ENCODE results near the gene WDFY4.

DNA sequence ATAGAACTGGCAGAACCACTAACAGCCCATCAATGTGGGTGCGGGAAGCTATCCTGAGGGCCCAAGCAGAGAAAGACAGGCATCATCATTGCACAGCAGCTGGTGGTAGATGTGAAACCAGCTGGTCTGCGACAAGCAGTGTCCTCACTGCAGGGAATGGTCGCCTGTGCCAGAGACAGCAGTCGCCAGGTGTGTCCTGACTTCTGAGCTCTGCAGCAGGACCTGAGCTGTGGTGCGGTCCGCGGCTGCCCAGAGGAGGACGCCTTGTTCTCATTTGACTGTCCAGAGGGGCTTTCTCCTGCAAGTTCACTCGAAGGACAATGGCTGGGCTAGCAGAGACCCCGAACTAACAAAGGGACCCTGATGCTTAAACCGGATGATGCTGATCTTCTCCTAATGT, 157.6 kb downstream of the WDFY4 start:
- TF ChIP-seq, protein P1, sequence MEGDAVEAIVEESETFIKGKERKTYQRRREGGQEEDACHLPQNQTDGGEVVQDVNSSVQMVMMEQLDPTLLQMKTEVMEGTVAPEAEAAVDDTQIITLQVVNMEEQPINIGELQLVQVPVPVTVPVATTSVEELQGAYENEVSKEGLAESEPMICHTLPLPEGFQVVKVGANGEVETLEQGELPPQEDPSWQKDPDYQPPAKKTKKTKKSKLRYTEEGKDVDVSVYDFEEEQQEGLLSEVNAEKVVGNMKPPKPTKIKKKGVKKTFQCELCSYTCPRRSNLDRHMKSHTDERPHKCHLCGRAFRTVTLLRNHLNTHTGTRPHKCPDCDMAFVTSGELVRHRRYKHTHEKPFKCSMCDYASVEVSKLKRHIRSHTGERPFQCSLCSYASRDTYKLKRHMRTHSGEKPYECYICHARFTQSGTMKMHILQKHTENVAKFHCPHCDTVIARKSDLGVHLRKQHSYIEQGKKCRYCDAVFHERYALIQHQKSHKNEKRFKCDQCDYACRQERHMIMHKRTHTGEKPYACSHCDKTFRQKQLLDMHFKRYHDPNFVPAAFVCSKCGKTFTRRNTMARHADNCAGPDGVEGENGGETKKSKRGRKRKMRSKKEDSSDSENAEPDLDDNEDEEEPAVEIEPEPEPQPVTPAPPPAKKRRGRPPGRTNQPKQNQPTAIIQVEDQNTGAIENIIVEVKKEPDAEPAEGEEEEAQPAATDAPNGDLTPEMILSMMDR (conservative IDR thresholded peaks at IDR 0.05), result no peak
- TF ChIP-seq EZH2 (IDR thresholded peaks at IDR 0.05; ENCODE audit: low read depth), result no peak

Data from PC-9 (cell line).